ENCODE measurements around the gene ODF4. TPM values are rescaled to one million over a fixed set of nuclear protein-coding genes. Genes with fewer than 3 reads are reported as not detected.

ODF4 gene, protein sequence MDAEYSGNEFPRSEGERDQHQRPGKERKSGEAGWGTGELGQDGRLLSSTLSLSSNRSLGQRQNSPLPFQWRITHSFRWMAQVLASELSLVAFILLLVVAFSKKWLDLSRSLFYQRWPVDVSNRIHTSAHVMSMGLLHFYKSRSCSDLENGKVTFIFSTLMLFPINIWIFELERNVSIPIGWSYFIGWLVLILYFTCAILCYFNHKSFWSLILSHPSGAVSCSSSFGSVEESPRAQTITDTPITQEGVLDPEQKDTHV
- total RNA-seq, result not detected

DNA sequence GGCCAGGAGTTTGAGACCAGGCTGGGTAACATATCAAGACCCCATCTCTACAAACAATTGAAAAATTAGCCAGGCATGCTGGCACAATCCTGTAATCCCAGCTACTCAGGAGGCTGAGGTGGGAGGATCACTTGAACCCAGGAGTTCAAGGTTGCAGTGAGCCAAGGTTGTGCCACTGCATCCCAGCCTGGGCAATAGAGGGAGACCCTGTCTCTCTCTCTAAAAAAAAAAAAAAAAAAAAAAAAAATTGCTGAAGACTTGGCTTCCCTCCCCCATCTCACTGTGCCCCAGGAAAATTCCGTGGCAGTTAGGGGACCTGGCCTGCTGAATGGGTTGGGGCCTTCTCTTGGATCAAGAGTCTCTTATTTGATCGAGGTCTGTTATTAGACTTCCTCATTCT, at the start of gene ODF4:
TSS of gene ODF4 (plus strand) at position 301 of the 400 bp plus-strand sequence. CDS start 212 bp downstream, outside the sequence.
- no peaks in the 10 kb centered on the region for H3K36me3 Mint-ChIP-seq

DNA sequence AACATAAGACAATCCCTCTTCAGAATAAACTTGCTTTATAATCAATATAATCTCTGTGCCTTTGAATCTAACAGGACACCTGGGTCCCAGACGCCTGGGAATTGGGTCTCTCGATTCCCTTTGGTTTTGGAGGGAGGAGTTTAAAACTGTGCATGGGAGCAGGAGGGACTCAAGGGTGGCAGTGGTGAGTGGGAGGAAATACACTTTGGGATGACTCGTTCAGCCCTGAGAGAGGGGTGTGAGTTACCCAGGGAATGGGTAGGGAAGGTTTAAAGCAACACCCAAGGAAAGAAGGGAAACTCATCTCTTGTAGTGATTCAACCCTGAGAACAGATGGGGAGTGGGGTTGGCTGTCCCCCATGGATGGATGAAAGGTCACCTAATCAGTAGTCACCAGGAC, 49.6 kb upstream of the ODF4 start:
- DNase-seq (ENCODE audit: low spot score in 2 of 2) (no peak), ATAC-seq (peak in 1 of 2 donors; percentile 35)
- peaks cover 0 to 32% of the 10 kb centered on the region in 2 donors for H3K36me3 Mint-ChIP-seq
- no peaks in the 10 kb centered on the region for H3K9me3 Mint-ChIP-seq
- peak overlapping the region in 1 of 2 donors; percentile 93 for H3K27ac Mint-ChIP-seq

More for the DNA sequence above, at the start of gene ODF4:
- Mint-ChIP-seq H3K9me3 (no peaks in the 10 kb centered on the region), H3K27ac (peak within 1 kb of the TSS in 1 of 2 donors; percentile 47)
- no peak for DNase-seq (ENCODE audit: low spot score in 2 of 2)
- no peak for ATAC-seq

DNA sequence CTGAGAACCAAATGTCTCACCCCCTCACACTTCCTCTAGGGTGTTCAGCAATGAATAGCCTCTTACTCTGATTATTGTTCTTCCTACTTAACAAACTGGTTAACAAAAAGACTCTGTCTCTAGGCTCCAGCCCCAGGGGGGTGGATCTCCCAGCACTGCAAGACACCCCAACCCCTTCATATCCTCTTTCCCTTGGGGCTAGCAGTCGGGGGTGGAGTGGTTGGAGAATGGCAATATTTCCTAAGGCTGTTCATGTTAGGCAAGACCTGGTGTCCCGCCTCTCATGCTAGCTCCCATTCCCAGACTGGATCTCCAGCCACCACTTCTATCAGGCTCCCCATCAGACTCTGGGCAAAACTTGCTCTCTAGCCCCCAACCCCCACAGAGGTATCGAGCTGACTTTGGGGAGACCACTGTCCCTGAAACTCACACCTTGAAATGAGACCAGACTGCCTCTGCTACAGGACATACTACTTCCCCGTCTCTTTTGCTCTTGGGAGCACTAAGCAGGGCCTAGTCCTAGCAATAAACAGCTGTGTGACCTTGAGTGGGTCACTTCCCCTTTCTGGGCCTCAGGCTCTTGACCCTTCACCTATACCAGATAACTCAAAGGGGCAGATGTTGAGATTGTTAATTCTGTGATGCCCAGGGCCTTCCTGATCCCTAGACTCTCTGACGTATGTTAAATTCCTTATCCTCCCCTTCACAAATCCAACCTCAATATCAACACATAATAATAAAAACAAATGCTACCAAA, 46.8 kb upstream of the ODF4 start:
- ATAC-seq (no peak), DNase-seq (ENCODE audit: low spot score in 2 of 2) (no peak)
- peaks cover 0 to 5% of the 10 kb centered on the region in 2 donors for H3K9me3 Mint-ChIP-seq
- H3K27ac Mint-ChIP-seq, result peak overlapping the region in 1 of 2 donors; percentile 44
- H3K36me3 Mint-ChIP-seq, result peaks cover 0 to 28% of the 10 kb centered on the region in 2 donors

DNA sequence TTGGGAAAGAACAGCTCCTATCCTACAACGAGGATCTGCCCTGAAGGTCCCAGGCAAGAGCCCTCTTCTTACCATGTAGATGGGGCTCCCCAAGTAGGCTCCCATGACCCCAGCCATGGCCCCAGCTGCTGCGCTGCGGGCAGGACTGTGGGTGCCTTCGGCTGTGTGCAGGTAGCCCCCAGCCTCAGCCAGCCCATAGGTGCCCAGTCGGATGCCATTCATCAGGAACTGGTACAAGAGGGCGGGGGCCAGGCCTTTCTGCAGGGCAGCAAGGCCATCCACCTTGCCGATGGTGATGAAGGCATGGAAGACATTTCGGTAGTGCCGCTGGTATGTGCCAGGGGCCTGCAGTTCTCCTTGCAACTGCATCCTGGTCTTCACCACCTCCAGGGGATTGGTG, 45.3 kb upstream of the ODF4 start:
- DNase-seq (ENCODE audit: low spot score in 2 of 2), result no peak
- peak overlapping the region; percentile 86 to 91 for H3K27ac Mint-ChIP-seq
- peaks cover 0 to 12% of the 10 kb centered on the region in 2 donors for H3K36me3 Mint-ChIP-seq
- H3K9me3 Mint-ChIP-seq, result peaks cover 0 to 5% of the 10 kb centered on the region in 2 donors
- no peak for ATAC-seq

DNA sequence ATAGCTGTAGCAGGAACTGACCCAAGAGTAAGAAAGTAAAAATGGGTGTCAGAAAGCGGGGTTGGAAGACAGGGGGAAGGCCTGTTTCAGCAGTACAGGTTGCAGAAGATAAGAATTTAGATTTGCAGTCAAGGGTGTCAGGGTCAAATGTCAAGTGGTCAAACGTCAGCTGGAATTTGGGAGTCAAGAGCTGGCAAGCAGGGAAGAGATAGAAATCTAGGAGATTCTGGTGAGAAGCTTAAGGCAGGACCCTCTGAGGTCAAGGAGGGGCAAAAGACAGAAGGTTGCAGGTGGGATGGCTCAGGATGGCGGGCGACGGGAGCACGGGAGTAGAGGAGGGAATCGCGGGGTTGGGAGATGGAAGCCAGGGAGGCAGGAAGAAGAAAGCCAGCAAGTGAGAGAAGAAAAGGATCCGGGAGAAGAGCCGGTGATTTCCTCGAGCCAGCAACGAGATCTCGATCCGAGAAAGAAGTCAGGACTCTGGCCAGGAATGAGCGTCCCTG, 44.8 kb upstream of the ODF4 start:
- no peak for ATAC-seq
- H3K27ac Mint-ChIP-seq, result peak overlapping the region; percentile 86 to 91

DNA sequence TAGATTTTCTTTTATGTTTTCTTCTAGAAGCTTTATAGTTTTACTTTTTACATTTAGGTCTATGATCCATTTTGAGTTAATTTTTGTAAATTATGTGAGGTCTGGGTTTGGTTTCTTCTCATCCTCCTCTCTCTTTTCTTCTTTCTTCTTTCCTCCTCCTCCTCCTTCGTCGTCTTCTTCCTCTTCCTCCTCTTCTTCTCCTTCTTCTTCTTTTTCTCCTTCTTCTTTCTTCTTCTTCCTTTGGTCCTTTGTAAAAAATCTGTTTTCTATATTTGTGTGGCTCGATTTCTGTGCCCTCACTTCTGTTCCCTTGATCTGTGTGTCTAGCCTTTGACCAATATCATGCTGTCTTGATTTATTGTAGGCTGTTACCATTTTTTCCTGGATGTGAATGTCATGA, 39.4 kb upstream of the ODF4 start:
- no peaks in the 10 kb centered on the region for H3K36me3 Mint-ChIP-seq
- H3K27ac Mint-ChIP-seq, result no peak overlapping the region
- ATAC-seq (no peak), DNase-seq (ENCODE audit: low spot score in 2 of 2) (no peak)
- peaks cover 0 to 5% of the 10 kb centered on the region in 2 donors for H3K9me3 Mint-ChIP-seq

More for the DNA sequence above, 44.8 kb upstream of the ODF4 start:
- peaks cover 0 to 9% of the 10 kb centered on the region in 2 donors for H3K36me3 Mint-ChIP-seq
- peaks cover 0 to 5% of the 10 kb centered on the region in 2 donors for H3K9me3 Mint-ChIP-seq
- no peak for DNase-seq (ENCODE audit: low spot score in 2 of 2)

DNA sequence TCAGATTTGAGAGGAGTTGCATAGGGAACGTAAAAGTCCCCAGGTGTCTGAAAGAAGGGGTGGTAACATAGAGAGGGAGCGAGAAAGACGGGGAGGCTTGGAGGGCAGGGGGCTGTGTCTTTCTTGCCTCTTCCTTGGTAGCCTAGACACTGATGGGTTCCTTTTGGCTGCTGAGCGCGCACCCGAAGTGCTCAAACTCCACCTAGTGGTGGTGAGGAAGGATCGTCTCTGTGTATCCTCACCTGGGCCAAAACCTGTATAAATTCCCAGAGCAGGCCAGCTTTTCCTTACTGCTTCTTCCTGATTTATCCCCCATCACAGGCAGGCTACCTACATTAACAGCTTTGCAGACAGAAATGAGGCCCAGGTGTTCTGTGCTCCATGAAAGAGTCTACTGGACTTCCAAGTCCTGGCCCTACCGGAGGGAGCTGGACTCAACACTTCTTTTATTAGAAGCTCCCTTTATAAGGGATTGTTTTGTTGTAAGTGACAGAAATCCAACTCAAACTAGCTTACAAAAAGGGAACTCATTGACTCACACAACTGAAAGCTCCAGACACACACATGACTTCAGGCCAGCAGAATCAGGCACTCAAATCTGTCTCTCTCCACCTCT, 38.9 kb upstream of the ODF4 start:
- ATAC-seq (peak; percentile 94), DNase-seq (ENCODE audit: low spot score in 2 of 2) (peak; percentile 48 to 67)
- no peak overlapping the region for H3K27ac Mint-ChIP-seq
- no peaks in the 10 kb centered on the region for H3K36me3 Mint-ChIP-seq
- H3K9me3 Mint-ChIP-seq, result peaks cover 0 to 5% of the 10 kb centered on the region in 2 donors

DNA sequence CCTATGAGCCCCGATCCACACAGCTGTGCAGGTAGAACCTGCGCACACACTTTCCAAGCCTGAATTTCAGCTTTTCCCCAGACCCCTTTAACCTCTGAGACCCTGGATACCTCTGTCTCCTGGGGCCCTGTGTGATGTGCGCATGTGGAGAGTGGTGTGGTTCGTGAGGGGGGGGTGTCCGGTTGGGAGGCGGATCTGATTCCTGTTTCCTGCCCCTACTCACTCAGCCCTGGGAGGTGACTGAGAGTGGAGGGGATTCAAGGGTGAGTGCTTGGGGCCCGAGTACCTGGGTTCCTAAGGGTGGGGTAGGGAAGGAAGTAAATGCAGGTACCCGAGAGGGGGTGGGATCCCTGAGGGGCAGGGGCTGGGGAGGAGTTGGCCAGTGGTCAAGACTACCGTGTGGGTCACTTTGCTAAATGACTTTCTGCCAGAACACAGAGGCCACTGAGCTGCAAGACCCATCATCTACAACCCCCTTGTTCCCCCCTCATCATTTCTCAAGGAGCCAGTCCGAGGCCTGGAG, 29.0 kb upstream of the ODF4 start:
- ATAC-seq, result no peak
- Mint-ChIP-seq H3K9me3 (no peaks in the 10 kb centered on the region), H3K27ac (no peak overlapping the region), H3K36me3 (no peaks in the 10 kb centered on the region)
- no peak for DNase-seq (ENCODE audit: low spot score in 2 of 2)

DNA sequence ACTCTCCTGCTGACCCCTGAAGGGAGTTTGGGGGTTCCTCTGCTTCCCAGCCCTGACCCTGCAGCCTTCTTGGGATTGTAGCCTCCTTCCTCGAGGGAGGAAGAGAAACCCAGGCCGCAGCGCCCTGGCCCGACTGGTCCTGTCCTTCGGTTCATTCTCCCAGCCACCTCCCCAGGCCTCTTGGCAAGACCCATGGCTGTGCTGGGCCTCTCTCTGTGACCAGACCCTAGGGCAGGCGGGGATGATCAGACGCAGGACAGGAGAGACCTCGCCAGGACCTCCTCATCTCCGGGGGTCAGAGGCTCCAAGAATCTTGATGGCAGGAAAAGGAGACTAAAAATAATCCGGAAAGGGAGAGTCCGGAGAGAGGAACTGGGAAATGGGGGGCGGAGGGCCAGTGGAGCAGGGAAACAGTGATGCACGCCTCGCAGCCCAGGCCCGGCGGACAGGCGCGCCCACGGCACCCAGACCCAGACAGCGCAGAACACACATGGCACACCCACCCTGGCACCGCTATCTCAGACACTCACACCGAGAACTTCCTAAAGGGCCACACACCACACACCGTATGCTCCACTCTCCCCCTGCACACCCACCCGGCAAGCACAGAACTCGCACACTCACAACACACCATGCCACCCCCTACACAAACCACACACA, 28.4 kb upstream of the ODF4 start:
- no peaks in the 10 kb centered on the region for H3K36me3 Mint-ChIP-seq
- ATAC-seq (no peak), DNase-seq (ENCODE audit: low spot score in 2 of 2) (no peak)
- H3K27ac Mint-ChIP-seq, result no peak overlapping the region
- H3K9me3 Mint-ChIP-seq, result no peaks in the 10 kb centered on the region

DNA sequence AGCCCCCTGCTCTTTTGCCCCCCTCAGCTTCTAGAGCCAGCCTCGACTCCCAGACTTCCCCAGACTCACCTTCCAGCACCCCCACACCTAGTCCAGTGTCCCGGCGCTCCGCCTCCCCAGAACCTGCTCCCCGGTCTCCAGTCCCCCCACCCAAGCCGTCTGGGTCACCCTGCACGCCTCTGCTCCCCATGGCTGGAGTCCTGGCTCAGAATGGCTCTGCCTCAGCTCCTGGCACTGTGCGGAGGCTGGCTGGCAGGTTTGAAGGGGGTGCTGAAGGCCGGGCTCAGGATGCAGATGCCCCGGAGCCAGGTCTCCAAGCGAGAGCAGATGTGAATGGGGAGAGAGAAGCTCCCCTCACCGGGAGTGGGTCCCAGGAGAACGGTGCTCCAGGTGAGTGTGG, 27.4 kb upstream of the ODF4 start:
- H3K9me3 Mint-ChIP-seq, result no peaks in the 10 kb centered on the region
- no peak for ATAC-seq

DNA sequence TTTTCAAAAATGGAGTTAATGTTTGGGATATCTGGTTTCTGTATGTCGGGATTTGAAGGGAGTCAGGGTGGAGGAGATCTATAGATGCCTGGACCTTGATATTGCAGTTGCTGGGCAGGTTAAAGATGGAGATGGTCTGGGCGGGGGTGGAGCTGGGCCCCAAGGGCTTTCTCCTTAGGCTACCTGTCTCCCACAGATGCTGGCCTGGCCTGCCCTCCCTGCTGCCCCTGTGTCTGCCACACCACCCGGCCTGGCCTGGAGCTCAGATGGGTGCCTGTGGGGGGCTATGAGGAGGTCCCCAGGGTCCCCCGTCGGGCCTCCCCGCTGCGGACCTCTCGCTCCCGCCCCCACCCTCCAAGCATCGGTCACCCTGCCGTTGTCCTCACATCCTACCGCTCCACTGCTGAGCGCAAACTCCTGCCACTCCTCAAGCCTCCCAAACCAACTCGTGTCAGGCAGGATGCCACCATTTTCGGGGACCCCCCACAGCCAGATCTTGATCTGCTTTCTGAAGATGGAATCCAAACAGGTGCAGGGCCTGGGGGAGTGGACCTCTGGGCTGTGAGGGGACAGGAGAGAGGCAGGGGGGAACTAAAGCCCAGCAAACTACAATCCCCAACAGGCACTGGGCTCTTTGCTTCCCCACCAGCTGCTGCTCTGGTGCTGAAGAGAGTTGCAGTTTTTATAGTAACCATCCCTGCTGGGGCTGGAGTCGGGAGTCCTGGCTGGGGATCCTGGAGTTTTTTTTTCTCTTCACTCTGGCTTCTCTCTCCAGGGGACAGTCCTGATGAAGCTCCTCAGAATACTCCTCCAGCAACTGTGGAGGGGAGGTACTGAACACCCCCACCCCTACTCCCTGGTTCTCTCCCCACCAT, 26.7 kb upstream of the ODF4 start:
- Mint-ChIP-seq H3K27ac (peak overlapping the region in 1 of 2 donors; percentile 39), H3K9me3 (no peaks in the 10 kb centered on the region), H3K36me3 (no peaks in the 10 kb centered on the region)
- DNase-seq (ENCODE audit: low spot score in 2 of 2), result no peak
- no peak for ATAC-seq

More for the DNA sequence above, 27.4 kb upstream of the ODF4 start:
- H3K36me3 Mint-ChIP-seq, result no peaks in the 10 kb centered on the region
- DNase-seq (ENCODE audit: low spot score in 2 of 2), result no peak
- H3K27ac Mint-ChIP-seq, result no peak overlapping the region

DNA sequence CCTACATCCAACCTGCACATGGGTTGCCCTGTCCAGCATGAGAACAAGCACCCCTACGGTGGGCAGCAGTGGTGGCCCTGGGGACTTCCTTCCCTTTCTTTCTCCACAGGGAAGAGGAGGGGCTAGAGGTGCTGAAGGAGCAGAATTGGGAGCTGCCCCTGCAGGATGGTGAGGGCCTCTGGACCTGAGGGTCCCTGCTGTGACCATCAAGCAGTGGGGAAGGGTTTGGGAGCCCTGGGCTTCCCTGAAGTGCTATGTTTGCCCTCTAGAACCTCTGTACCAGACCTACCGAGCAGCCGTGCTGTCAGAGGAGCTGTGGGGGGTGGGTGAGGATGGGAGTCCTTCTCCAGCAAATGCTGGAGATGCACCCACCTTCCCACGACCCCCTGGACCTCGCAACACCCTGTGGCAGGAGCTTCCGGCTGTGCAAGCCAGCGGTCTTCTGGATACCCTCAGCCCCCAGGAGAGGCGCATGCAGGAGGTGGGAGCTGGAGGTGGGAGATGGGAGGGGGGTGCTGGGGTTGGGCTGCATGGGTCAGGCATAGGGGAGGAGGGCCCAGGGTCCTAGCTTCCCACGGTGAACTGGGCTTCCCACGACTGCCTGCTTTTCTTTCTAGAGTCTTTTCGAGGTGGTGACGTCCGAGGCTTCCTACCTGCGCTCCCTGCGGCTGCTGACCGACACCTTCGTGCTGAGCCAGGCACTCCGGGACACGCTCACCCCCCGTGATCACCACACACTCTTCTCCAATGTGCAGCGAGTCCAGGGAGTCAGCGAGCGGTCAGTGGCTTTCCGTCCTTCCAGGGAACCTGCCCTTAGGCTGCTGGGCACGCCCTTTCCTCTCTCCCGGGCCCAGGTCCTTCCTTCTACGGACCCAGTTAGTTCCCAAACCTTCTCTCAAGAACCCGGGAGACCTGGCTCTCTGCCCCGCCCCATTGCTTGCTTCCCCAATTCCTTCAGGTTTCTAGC, 24.6 kb upstream of the ODF4 start:
- H3K36me3 Mint-ChIP-seq, result no peaks in the 10 kb centered on the region
- ATAC-seq (no peak), DNase-seq (ENCODE audit: low spot score in 2 of 2) (no peak)
- no peaks in the 10 kb centered on the region for H3K9me3 Mint-ChIP-seq
- no peak overlapping the region for H3K27ac Mint-ChIP-seq

DNA sequence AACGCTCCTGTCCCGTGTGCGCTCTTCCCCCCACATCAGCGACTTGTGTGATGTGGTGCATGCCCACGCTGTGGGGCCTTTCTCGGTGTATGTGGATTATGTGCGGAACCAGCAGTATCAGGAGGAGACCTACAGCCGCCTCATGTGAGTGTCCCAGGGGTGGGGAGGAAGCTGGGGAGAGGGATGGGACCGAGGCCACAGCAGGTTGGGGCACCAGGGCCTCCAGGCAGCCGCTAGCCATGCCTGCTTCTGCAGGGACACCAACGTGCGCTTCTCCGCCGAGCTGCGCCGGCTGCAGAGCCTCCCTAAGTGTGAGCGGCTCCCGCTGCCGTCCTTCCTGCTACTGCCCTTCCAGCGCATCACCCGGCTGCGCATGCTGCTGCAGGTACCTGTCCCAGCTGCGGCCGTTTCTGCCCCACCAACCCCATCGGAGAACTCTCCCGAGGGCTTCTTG, 23.8 kb upstream of the ODF4 start:
- Mint-ChIP-seq H3K9me3 (no peaks in the 10 kb centered on the region), H3K36me3 (no peaks in the 10 kb centered on the region), H3K27ac (no peak overlapping the region)
- no peak for DNase-seq (ENCODE audit: low spot score in 2 of 2)
- no peak for ATAC-seq

DNA sequence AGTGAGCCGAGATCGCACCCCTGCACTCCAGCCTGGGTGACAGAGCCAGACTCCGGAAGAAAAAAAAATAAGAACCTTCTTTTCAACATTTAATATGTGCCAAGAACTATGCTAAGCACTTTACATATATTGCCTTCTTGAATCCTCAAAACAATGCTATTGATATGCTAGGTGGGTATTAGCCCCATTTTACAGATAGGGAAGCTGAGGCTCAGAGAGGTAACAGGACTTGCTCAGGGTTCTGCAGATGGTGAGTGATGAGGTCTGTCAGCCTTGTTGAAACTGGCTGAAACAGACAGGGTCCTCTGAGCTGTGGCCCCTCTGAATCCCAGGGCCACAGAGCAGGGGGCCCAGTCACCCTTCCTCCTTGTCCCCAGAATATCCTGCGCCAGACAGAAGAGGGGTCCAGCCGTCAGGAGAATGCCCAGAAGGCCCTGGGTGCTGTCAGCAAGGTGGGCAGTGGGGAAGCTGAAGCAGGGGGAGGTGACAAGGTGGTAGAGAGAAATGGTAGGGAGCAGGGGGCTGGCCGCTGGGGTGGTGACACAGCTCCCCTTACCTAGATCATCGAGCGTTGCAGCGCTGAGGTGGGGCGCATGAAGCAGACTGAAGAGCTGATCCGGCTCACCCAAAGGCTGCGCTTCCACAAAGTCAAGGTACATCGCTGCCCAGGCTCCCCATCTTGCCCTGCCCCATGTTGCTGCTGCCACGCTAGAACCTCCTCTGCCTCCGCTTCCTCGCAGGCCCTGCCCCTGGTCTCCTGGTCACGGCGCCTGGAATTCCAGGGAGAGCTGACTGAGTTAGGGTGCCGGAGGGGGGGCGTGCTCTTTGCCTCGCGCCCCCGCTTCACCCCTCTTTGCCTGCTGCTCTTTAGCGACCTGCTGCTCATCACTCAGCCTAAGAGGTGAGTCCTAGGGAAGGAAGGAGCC, 21.4 kb upstream of the ODF4 start:
- Mint-ChIP-seq H3K36me3 (no peaks in the 10 kb centered on the region), H3K9me3 (no peaks in the 10 kb centered on the region), H3K27ac (no peak overlapping the region)
- DNase-seq (ENCODE audit: low spot score in 2 of 2) (no peak), ATAC-seq (no peak)

Data from activated naive CD4-positive, alpha-beta T cell treated with anti-CD3 and anti-CD28 coated beads, Interleukin-2, amount 50 U/mL, for 72 hours (primary cell).